OCI-LY7 (cell line): ENCODE measurements around the gene CACNB3. TPM values are rescaled to one million over a fixed set of nuclear protein-coding genes. Genes with fewer than 3 reads are reported as not detected.
"Not testable (repeated sequence)": the region's sequence is repeated elsewhere in the genome, so short reads cannot be mapped to it uniquely, and the experiment has no call there.

Experiments
- BruUV-seq: library from RNA; stranded (reverse); fragments of 400-500 nt; replicated peaks from 2 replicates; lab custom pipeline; 2021; lab: Mats Ljungman, UMichigan
- CTCF ChIA-PET: fragments of 300-600 bp; sonication (Branson Sonifier 250); formaldehyde crosslinking; loops from one replicate; lab custom pipeline; 2022; ENCODE audit warnings: antibody characterized with exemption; ENCODE audit not compliant: unreplicated experiment; lab: Charles Lee
- POLR2A ChIA-PET: fragments of 300-600 bp; sonication (Branson Sonifier 250); formaldehyde crosslinking; loops from one replicate; lab custom pipeline; 2022; ENCODE audit warnings: antibody characterized with exemption; lab: Charles Lee
- DNase-seq: peaks from one replicate; pipeline ENCODE4 v3.0.0-alpha.2; 2015; ENCODE audit warnings: low spot score
- H2AFZ ChIP-seq: fragments of 200-600 bp; sonication (generic), shearing (Covaris generic); 2 replicates; pipeline ENCODE4 v1.6.1; 2014; ENCODE audit warnings: mild to moderate bottlenecking, antibody characterized with exemption, low read length, moderate library complexity
- H3K27ac ChIP-seq: fragments of 200-600 bp; sonication (generic); 2 replicates; pipeline ENCODE4 v1.5.1; 2014; ENCODE audit warnings: mixed run types, low read depth, mild to moderate bottlenecking, moderate library complexity, low read length, inconsistent platforms; ENCODE audit not compliant: poor library complexity, severe bottlenecking
- H3K36me3 ChIP-seq: fragments of 200-600 bp; sonication (generic); 2 replicates; pipeline ENCODE4 v1.6.1; 2014; ENCODE audit warnings: mild to moderate bottlenecking, antibody characterized with exemption, low read length, moderate library complexity, mixed read lengths; ENCODE audit not compliant: insufficient read depth
- H3K4me1 ChIP-seq: fragments of 200-600 bp; sonication (generic); 2 replicates; pipeline ENCODE4 v1.5.1; 2014; ENCODE audit warnings: mild to moderate bottlenecking, low read length; ENCODE audit not compliant: insufficient read depth, poor library complexity, severe bottlenecking
- H3K4me2 ChIP-seq: fragments of 200-600 bp; sonication (generic); 2 replicates; pipeline ENCODE4 v1.6.1; 2014; ENCODE audit warnings: mild to moderate bottlenecking, low read length
- H3K4me3 ChIP-seq: fragments of 200-600 bp; sonication (generic); 2 replicates; pipeline ENCODE4 v1.5.1; 2014; ENCODE audit warnings: mild to moderate bottlenecking, low read depth, low read length; ENCODE audit not compliant: poor library complexity, severe bottlenecking
- H3K79me2 ChIP-seq: fragments of 200-600 bp; sonication (generic); 2 replicates; pipeline ENCODE4 v1.6.1; 2016; ENCODE audit warnings: low read depth, mild to moderate bottlenecking, low read length, moderate library complexity, mixed read lengths; ENCODE audit not compliant: insufficient read depth
- H3K9me2 ChIP-seq: fragments of 200-600 bp; sonication (generic); 2 replicates; pipeline ENCODE4 v1.6.1; 2016; ENCODE audit warnings: mild to moderate bottlenecking, low read length, mixed read lengths; ENCODE audit not compliant: insufficient read depth
- H3K9me3 ChIP-seq: fragments of 200-600 bp; sonication (generic); 2 replicates; pipeline ENCODE4 v1.6.1; 2014; ENCODE audit warnings: mild to moderate bottlenecking, mixed run types, low read length, mixed read lengths
- H4K20me1 ChIP-seq: fragments of 200-600 bp; sonication (generic); 2 replicates; pipeline ENCODE4 v1.6.1; 2014; ENCODE audit warnings: mild to moderate bottlenecking, antibody characterized with exemption, low read length, moderate library complexity, mixed read lengths; ENCODE audit not compliant: insufficient read depth
- EZH2phosphoT487 ChIP-seq: fragments of 200-600 bp; sonication (generic); IDR thresholded peaks from 2 replicates; pipeline ENCODE4 v1.6.1; 2018; ENCODE audit warnings: low read depth, borderline replicate concordance, mild to moderate bottlenecking, mixed run types, antibody characterized with exemption, low read length, moderate library complexity, mixed read lengths
- intact Hi-C: fragments of 100-400 bp; cut with micrococcal nuclease; formaldehyde crosslinking; loops from one replicate; pipeline ENCODE4 v1.10.0; 2022; ENCODE audit not compliant: unreplicated experiment
- total RNA-seq, 2 experiments: library from RNA; depleted of rRNA in 1 of 2; stranded (reverse); fragments of >200 nt in 1 of 2; shearing (Covaris generic) in 1 of 2; gene quantifications; 2 replicates each; pipeline ENCODE4 v1.2.3, GENCODE V29; 2014 to 2022
- TF ChIP-seq, protein P1 (sequence below): fragments of 200-600 bp; sonication (generic); conservative IDR thresholded peaks from 2 replicates; pipeline ENCODE4 v1.5.1; 2014; ENCODE audit warnings: mild to moderate bottlenecking, antibody characterized with exemption, low read length, moderate library complexity, mixed read lengths

The CACNB3 gene
- total RNA-seq, 2 experiments from 2014 or later = 5.6 to 20.6 TPM

DNA sequence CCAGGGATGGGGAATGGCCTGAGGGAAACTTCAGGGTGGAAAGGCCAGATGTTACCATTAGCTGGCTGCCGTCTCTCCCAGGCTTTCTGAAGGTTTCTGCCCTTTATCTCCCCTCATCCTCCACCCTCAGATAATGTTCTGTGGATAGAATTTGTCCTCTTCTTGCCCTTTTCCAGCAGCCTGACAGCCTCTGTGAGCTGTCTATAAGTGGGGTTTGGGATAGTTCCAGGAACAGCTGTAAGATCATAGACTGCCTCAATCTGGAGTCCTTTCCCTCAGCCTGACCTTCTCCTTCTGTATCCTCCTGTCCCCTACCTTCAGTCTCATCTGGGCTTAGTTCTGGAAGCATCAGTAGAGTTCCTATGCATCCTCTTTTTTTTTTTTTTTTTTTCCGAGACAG, 50.2 kb downstream of the CACNB3 start:
- no peak overlapping the region for H3K4me2 ChIP-seq
- H3K9me2 ChIP-seq = no peaks in the 10 kb centered on the region
- DNase-seq = no peak
- H3K4me1 ChIP-seq = peaks cover 21% of the 10 kb centered on the region
- no TSS peak for BruUV-seq
- TF ChIP-seq, protein P1, sequence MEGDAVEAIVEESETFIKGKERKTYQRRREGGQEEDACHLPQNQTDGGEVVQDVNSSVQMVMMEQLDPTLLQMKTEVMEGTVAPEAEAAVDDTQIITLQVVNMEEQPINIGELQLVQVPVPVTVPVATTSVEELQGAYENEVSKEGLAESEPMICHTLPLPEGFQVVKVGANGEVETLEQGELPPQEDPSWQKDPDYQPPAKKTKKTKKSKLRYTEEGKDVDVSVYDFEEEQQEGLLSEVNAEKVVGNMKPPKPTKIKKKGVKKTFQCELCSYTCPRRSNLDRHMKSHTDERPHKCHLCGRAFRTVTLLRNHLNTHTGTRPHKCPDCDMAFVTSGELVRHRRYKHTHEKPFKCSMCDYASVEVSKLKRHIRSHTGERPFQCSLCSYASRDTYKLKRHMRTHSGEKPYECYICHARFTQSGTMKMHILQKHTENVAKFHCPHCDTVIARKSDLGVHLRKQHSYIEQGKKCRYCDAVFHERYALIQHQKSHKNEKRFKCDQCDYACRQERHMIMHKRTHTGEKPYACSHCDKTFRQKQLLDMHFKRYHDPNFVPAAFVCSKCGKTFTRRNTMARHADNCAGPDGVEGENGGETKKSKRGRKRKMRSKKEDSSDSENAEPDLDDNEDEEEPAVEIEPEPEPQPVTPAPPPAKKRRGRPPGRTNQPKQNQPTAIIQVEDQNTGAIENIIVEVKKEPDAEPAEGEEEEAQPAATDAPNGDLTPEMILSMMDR = no peak
- no peak for TF ChIP-seq EZH2phosphoT487
- H3K27ac ChIP-seq = no peak overlapping the region
- H3K36me3 ChIP-seq = no peaks in the 10 kb centered on the region
- intact Hi-C loops = no loop called here
- ChIA-PET CTCF (no interaction called here), POLR2A (interaction anchor here (0.6 to 4.2 kb wide), 4 partner anchors 11 to 99 kb away, joined by 3 to 47 read pairs (median 8); partner anchors contain the start of gene DDX23)
- H3K79me2 ChIP-seq = no peaks in the 10 kb centered on the region
- H2AFZ ChIP-seq = 0 out of 2 replicates have a peak overlapping the region, but pooled peaks have one; percentile 28
- no peaks in the 10 kb centered on the region for H3K9me3 ChIP-seq
- 0 out of 2 replicates have a peak, but pooled peaks cover 14% of the 10 kb centered on the region for H4K20me1 ChIP-seq
- H3K4me3 ChIP-seq = no peak overlapping the region

DNA sequence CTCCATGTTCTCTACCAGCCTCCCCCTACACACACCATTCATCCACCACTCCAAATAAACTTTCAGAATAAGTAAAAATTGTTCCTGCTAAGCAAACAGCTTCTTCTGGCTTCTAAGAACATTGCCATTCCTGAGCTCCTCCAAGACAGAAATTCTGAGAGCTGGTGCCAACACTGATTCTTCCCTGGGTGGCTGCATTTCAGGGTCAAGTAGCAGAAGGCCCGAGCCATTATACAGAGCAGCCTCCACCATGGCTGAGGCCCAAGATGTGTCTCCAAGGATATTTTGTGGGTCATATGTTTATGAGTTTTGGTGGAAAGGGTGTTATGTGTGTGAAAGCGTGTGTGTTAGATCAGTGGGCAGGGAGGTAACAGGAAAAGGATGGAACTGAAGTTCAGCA, 50.9 kb downstream of the CACNB3 start:
- CTCF ChIA-PET = no interaction called here
- no peaks in the 10 kb centered on the region for H3K79me2 ChIP-seq
- 0 out of 2 replicates have a peak, but pooled peaks cover 10% of the 10 kb centered on the region for H4K20me1 ChIP-seq
- no peak for TF ChIP-seq EZH2phosphoT487
- TF ChIP-seq, protein P1 = no peak
- no TSS peak for BruUV-seq
- no peaks in the 10 kb centered on the region for H3K9me3 ChIP-seq
- H3K4me1 ChIP-seq = peaks cover 14% of the 10 kb centered on the region
- H2AFZ ChIP-seq = no peak overlapping the region
- no peak for DNase-seq
- H3K9me2 ChIP-seq = no peaks in the 10 kb centered on the region
- H3K4me3 ChIP-seq = no peak overlapping the region
- POLR2A ChIA-PET = interaction anchor here (0.6 to 4.2 kb wide), 2 partner anchors 12 to 96 kb away, joined by 4 to 47 read pairs; no protein-coding TSS in a partner anchor
- no peaks in the 10 kb centered on the region for H3K36me3 ChIP-seq
- no peak overlapping the region for H3K4me2 ChIP-seq
- no peak overlapping the region for H3K27ac ChIP-seq
- intact Hi-C loops = no loop called here

DNA sequence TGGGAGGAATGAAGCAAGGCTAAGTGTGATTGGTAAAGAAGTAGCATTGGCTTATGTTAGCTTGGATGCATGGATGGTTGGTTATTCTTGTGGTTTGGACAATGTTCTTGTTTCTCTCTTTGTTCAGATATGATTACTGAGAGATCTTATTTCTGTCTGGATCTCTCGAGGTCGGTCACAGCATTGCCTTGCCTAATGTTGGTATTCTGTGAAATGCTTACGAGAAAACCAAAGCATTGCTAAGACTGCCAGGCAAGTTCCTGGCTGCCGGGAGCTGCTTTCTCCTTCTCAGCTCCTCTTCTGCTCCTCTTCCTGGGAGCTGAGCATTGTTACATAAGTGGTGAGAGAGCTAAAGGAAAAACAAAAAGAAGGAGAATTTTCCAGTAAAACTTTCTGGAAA, 54.8 kb downstream of the CACNB3 start:
- Histone ChIP-seq H3K79me2 (no peaks in the 10 kb centered on the region), H3K4me3 (no peak overlapping the region), H3K4me2 (no peak overlapping the region), H3K27ac (no peak overlapping the region), H3K4me1 (no peaks in the 10 kb centered on the region), H3K9me3 (no peaks in the 10 kb centered on the region), H4K20me1 (no peaks in the 10 kb centered on the region), H3K9me2 (no peaks in the 10 kb centered on the region), H3K36me3 (no peaks in the 10 kb centered on the region), H2AFZ (no peak overlapping the region)
- BruUV-seq = no TSS peak
- DNase-seq = no peak
- CTCF ChIA-PET = interaction anchor here (0.9 kb wide), 1 partner anchor 21 kb away, joined by 5 read pairs; the partner anchor contains the start of gene DDX23
- TF ChIP-seq, protein P1 = no peak
- TF ChIP-seq EZH2phosphoT487 = no peak
- intact Hi-C loops = no loop called here
- POLR2A ChIA-PET = interaction anchor here (0.5 to 2.9 kb wide), 5 partner anchors 16 to 120 kb away, joined by 3 to 7 read pairs (median 3); partner anchors contain the start of gene DDX23

DNA sequence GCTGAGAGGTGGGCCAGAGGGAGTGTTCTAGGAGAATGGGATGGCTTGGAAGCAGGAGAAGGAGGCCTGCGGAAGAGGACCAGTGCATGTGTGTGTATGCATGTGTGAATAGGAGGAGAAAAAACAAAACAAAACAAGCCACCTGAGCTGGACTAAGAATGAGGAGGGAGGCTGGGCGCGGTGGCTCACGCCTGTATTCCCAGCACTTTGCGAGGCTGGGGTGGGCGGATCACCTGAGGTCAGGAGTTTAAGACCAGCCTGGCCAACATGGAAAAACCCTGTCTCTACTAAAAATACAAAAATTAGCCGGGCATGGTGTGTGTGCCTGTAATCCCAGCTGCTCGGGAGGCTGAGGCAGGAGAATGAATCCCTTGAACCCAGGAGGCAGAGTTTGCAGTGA, 55.2 kb downstream of the CACNB3 start:
- CTCF ChIA-PET = interaction anchor here (0.9 kb wide), 1 partner anchor 21 kb away, joined by 5 read pairs; the partner anchor contains the start of gene DDX23

More for the DNA sequence above, 55.2 kb downstream of the CACNB3 start:
- H3K4me1 ChIP-seq, intact Hi-C loops, BruUV-seq, H3K27ac ChIP-seq, H3K9me3 ChIP-seq, H4K20me1 ChIP-seq, H3K4me3 ChIP-seq, H2AFZ ChIP-seq, DNase-seq, H3K79me2 ChIP-seq, H3K36me3 ChIP-seq, H3K4me2 ChIP-seq, H3K9me2 ChIP-seq: not testable (repeated sequence)
- POLR2A ChIA-PET = interaction anchor here (0.5 to 2.9 kb wide), 3 partner anchors 17 to 75 kb away, joined by 3 to 7 read pairs (median 4); partner anchors contain the start of gene DDX23
